ENCODE data around the gene CDC25C.

DNA sequence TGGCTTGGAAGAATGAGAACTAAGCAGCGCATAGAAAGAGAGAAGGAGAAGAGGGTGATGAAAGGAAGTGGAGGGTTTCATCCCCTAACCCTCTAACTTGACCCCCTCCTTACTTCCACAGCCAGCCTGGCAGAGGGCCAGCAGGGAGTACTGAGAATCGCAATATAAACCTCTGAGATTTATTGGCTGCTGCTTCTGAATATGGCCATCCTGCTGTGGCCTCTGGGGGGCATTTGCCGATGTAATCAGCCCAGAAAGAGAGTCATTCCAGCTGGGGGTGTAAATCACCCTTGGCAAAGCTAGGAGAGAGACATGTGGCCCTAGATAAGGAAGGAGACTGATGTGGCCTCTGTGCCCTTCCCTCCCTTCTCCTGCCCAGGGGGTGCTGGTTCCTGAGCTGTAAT is 56.2 kb downstream of the CDC25C start:
- TF ChIP-seq, protein P1, sequence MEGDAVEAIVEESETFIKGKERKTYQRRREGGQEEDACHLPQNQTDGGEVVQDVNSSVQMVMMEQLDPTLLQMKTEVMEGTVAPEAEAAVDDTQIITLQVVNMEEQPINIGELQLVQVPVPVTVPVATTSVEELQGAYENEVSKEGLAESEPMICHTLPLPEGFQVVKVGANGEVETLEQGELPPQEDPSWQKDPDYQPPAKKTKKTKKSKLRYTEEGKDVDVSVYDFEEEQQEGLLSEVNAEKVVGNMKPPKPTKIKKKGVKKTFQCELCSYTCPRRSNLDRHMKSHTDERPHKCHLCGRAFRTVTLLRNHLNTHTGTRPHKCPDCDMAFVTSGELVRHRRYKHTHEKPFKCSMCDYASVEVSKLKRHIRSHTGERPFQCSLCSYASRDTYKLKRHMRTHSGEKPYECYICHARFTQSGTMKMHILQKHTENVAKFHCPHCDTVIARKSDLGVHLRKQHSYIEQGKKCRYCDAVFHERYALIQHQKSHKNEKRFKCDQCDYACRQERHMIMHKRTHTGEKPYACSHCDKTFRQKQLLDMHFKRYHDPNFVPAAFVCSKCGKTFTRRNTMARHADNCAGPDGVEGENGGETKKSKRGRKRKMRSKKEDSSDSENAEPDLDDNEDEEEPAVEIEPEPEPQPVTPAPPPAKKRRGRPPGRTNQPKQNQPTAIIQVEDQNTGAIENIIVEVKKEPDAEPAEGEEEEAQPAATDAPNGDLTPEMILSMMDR (conservative IDR thresholded peaks at IDR 0.05): no peak
- TF ChIP-seq EZH2 (IDR thresholded peaks at IDR 0.05; ENCODE audit: low read depth): no peak

Measured in PC-9 (cell line).